ENCODE measurements around the gene CROCC2.

Gene CROCC2

DNA sequence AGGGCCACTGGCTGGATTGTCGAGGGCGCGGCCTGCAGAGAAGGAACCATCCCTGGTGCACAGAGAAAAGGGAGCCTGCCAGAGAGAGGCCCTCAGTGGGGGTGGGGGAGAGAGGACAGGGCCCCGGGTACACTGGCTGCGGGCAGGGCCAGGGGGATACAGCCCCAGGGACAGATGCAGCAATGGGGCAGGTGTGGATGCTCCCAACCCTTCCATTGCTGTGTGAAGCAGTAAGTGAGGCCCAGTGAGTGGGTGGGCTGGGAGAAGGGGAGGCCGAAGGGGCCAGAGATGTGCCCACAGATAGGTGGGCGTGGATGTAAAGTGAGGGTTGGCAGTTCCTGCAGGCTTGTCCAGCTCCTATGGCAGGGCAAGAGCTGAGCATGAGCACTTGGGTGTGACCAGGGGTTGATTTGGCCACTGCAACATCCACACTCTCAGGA, 30.1 kb upstream of the CROCC2 start:
- ChIA-PET CTCF (interaction anchor here (0.6 kb wide), 1 partner anchor 12 kb away, joined by 3 read pairs; no protein-coding TSS in a partner anchor), POLR2A (ENCODE audit: low non-redundant PET) (no interaction called here)
- H3K27ac ChIP-seq = no peak overlapping the region
- TF ChIP-seq, protein P1, sequence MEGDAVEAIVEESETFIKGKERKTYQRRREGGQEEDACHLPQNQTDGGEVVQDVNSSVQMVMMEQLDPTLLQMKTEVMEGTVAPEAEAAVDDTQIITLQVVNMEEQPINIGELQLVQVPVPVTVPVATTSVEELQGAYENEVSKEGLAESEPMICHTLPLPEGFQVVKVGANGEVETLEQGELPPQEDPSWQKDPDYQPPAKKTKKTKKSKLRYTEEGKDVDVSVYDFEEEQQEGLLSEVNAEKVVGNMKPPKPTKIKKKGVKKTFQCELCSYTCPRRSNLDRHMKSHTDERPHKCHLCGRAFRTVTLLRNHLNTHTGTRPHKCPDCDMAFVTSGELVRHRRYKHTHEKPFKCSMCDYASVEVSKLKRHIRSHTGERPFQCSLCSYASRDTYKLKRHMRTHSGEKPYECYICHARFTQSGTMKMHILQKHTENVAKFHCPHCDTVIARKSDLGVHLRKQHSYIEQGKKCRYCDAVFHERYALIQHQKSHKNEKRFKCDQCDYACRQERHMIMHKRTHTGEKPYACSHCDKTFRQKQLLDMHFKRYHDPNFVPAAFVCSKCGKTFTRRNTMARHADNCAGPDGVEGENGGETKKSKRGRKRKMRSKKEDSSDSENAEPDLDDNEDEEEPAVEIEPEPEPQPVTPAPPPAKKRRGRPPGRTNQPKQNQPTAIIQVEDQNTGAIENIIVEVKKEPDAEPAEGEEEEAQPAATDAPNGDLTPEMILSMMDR (conservative IDR thresholded peaks at IDR 0.05; ENCODE audit: low read depth) = no peak
- DNase-seq (ENCODE audit: low spot score) = no peak

DNA sequence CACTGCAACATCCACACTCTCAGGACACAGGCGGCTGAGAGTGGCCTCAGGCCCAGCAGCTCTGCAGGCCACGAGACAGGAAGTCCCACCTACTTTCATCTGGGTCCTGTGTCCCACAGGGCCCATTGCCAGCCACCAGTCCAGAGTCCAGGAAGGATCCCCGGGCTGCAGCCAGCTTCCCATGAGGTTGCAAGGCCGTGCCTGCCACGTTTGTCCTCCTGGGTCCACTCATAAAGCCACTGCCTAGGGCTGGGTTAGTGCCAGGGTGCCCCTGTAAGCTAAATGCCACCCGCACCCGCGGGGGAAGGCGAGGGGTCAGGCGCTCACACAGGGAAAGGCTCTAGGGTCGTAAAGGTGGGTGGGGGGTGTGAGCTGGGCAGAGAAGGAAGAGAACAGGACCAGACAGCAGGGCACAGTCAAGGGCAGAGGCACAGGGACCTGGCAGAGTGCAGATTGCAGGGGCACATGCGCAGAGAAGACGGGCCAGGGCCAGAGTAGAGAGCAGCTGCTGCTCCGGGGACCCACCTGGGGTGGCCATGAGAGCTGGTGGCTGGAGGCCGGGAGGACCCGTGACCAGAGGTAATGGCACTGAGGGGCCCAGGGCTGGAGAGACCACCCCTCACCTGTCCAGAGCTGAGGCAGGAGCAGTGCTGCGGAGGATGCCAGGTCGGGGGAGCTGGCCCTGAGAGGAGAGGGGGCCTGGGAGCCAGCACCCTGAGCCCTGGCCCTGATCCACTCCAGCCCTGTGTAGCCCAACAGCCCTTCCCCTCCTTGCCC, 29.5 kb upstream of the CROCC2 start:
- no peak overlapping the region for H3K27ac ChIP-seq
- no peak for DNase-seq (ENCODE audit: low spot score)
- TF ChIP-seq, protein P1 (conservative IDR thresholded peaks at IDR 0.05; ENCODE audit: low read depth) = no peak
- CTCF ChIA-PET = interaction anchor here (0.6 kb wide), 1 partner anchor 13 kb away, joined by 3 read pairs; no protein-coding TSS in a partner anchor
- POLR2A ChIA-PET (ENCODE audit: low non-redundant PET) = no interaction called here

DNA sequence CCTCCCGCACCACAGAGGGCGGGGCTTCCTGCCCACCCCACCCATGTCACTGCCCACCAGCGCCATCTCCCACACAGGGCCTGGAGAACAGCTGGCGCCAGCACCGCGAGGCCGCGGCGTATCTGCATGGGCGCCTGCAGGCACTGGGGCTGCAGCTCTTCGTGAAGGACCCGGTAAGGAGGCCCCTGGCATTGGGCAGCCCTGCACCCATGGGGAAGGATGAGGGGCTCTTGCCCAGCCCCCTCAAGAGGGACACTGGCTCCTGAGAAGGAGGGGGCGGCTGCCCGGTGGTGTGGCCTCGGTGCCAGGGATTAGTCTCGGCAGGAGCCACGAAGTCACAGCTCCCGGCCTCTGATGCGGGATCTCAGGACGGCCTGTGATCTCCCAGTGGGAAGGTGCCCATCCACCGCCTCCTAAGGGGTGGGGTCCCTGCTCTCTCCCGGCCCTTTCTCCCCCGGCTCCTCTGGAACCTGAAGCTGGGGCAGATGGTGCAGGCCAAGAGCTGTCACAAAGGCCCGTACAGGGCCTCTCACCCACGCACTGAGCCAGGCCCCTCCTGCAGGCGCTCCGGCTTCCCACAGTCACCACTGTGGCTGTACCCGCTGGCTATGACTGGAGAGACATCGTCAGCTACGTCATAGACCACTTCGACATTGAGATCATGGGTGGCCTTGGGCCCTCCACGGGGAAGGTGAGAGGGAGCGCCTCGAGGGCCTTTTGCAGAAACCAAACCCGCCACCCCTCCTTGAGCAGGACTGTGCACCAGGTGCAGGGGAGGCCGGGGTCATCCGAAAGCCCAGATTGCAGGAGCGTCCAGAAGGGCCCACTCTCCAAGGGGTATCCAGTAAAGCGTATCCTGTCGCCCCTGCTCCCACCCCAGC, 28.4 kb upstream of the CROCC2 start:
- TF ChIP-seq, protein P1 (conservative IDR thresholded peaks at IDR 0.05; ENCODE audit: low read depth) = no peak
- ChIA-PET POLR2A (ENCODE audit: low non-redundant PET) (no interaction called here), CTCF (interaction anchor here (0.6 kb wide), 2 partner anchors 41 to 157 kb away, joined by 3 read pairs; no protein-coding TSS in a partner anchor)
- H3K27ac ChIP-seq = no peak overlapping the region
- no peak for DNase-seq (ENCODE audit: low spot score)

DNA sequence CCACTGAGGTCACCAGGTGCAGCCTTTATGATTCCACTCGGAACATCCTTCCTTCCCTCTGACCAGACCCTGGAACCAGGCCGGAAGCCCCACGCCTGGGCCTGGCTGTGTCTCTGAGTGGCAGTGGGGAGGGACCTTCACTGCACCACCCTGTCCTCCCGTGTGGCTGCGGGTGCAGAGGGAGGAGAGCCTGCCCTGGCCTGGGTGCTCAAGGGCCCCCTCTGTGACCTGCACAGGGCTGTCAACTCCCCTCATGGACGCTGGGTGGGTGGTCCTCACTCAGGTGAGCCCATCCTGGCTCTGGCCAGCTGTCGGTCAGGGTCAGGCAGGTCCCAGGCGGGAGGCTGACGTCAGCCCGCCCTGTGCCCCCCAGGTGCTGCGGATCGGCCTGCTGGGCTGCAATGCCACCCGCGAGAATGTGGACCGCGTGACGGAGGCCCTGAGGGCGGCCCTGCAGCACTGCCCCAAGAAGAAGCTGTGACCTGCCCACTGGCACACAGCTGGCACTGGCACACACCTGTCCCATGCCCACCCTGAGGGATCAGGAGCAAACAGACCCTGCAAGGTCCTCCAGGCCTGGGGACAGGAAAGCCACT, 27.7 kb upstream of the CROCC2 start:
- CTCF ChIA-PET = interaction anchor here (0.6 kb wide), 1 partner anchor 10 kb away, joined by 3 read pairs; the partner anchor contains the start of gene AGXT
- no peak overlapping the region for H3K27ac ChIP-seq
- no peak for DNase-seq (ENCODE audit: low spot score)
- POLR2A ChIA-PET (ENCODE audit: low non-redundant PET) = no interaction called here
- TF ChIP-seq, protein P1 (conservative IDR thresholded peaks at IDR 0.05; ENCODE audit: low read depth) = no peak

DNA sequence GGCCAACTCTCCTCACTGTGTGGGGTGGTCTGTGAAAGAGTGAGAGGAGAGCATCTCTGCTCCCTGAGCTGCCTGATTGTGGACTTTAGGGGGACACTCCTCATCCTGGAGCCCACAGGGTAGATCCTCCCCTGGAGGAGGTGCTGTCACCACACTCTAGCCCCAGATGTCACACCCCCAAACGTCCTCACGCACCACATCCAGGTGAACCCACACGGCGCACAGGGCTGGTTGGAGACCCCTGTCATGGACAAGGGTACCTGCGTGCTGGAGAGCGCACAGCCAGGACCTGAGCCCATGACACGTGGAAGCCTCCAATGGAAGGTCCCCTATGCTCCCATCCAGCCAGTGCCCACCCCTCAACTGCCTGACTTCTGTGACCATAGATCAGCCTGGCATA, 27.0 kb upstream of the CROCC2 start:
- CTCF ChIA-PET = interaction anchor here (0.6 kb wide), 1 partner anchor 11 kb away, joined by 3 read pairs; the partner anchor contains the start of gene AGXT
- POLR2A ChIA-PET (ENCODE audit: low non-redundant PET) = no interaction called here
- no peak for DNase-seq (ENCODE audit: low spot score)
- no peak overlapping the region for H3K27ac ChIP-seq
- TF ChIP-seq, protein P1 (conservative IDR thresholded peaks at IDR 0.05; ENCODE audit: low read depth) = no peak

DNA sequence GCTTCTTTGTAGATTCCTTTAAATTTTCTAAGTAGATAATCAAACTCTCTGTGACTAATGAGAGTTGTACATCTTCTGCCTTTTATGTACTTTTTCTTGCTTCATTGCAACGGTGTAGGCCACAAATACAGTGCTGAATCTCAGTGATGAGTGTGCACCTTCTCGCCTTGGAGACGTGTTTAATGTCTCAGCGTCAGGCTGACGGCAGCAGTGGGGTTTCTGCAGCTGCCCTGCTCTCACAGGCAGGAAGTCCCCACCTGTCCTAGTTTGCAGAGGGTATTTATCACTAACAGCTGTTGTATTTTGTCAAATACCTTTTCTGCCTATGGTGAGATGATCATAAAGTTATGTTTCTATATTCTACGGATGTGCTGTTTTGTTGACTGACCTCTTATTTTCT, 24.2 kb upstream of the CROCC2 start:
- DNase-seq (ENCODE audit: low spot score) = no peak
- H3K27ac ChIP-seq = no peak overlapping the region
- ChIA-PET CTCF (no interaction called here), POLR2A (ENCODE audit: low non-redundant PET) (no interaction called here)
- TF ChIP-seq, protein P1 (conservative IDR thresholded peaks at IDR 0.05; ENCODE audit: low read depth) = no peak

All from RWPE1 (cell line).